ENCODE results near the gene NTNG2. TPM values are rescaled to one million over a fixed set of nuclear protein-coding genes. Genes with fewer than 3 reads are reported as not detected.

The NTNG2 gene
- total RNA-seq, 1 experiment from 2014 or later: 6.0 TPM

- Histone ChIP-seq H2AFZ (ENCODE audit: low read length) (peak overlapping the region; percentile 72), H4K20me1 (ENCODE audit: low read length) (no peaks in the 10 kb centered on the region), H3K79me2 (ENCODE audit: low read length) (no peaks in the 10 kb centered on the region), H3K9ac (ENCODE audit: low read length) (no peak overlapping the region), H3K4me1 (ENCODE audit: insufficient read depth, low read length) (peaks cover 7% of the 10 kb centered on the region), H3K36me3 (ENCODE audit: low read depth, low read length) (no peaks in the 10 kb centered on the region), H3K4me3 (ENCODE audit: low read length) (peak overlapping the region; percentile 61), H3F3A (ENCODE audit: low read length, unreplicated experiment) (no peaks in the 10 kb centered on the region), H3K27me3 (ENCODE audit: low read length) (no peaks in the 10 kb centered on the region), H3K4me2 (ENCODE audit: low read length) (peak overlapping the region; percentile 85), H3K9me3 (ENCODE audit: low read length) (no peaks in the 10 kb centered on the region), H3K9me2 (replicated peaks; ENCODE audit: low read length) (no peaks in the 10 kb centered on the region), H3K27ac (ENCODE audit: low read length) (no peak overlapping the region)
- BruUV-seq (replicated peaks): no TSS peak
- POLR2A ChIA-PET (ENCODE audit: unreplicated experiment): no interaction called here
- TF ChIP-seq EZH2 (IDR thresholded peaks at IDR 0.05; ENCODE audit: low read length, unreplicated experiment) (no peak), CTCF (conservative IDR thresholded peaks at IDR 0.05; ENCODE audit: low read depth, low read length) (no peak), EZH2phosphoT487 (IDR thresholded peaks at IDR 0.05; ENCODE audit: borderline replicate concordance, low read length) (no peak)
- CTCF ChIA-PET: no interaction called here
- DNase-seq (no peak), ATAC-seq (no peak)
- intact Hi-C loops (cut with micrococcal nuclease): no loop called here
These were observed 19.8 kb upstream of the NTNG2 start for GRCh38 chr9:132141948-132142594.

GRCh38 chr9:132142924-132143323, 18.9 kb upstream of the NTNG2 start:
- H3K4me1 ChIP-seq (ENCODE audit: insufficient read depth, low read length): peaks cover 7% of the 10 kb centered on the region
- no peak overlapping the region for H2AFZ ChIP-seq (ENCODE audit: low read length)
- H4K20me1 ChIP-seq (ENCODE audit: low read length): no peaks in the 10 kb centered on the region
- no peaks in the 10 kb centered on the region for H3K79me2 ChIP-seq (ENCODE audit: low read length)
- no peak overlapping the region for H3K4me2 ChIP-seq (ENCODE audit: low read length)
- ChIA-PET POLR2A (ENCODE audit: unreplicated experiment) (no interaction called here), CTCF (no interaction called here)
- H3K9me2 ChIP-seq (replicated peaks; ENCODE audit: low read length): no peaks in the 10 kb centered on the region
- H3K27me3 ChIP-seq (ENCODE audit: low read length): no peaks in the 10 kb centered on the region
- BruUV-seq (replicated peaks): no TSS peak
- no peak overlapping the region for H3K4me3 ChIP-seq (ENCODE audit: low read length)
- H3F3A ChIP-seq (ENCODE audit: low read length, unreplicated experiment): no peaks in the 10 kb centered on the region
- H3K36me3 ChIP-seq (ENCODE audit: low read depth, low read length): no peaks in the 10 kb centered on the region
- no peak for ATAC-seq
- H3K9me3 ChIP-seq (ENCODE audit: low read length): no peaks in the 10 kb centered on the region
- DNase-seq: peak; percentile 44
- no peak overlapping the region for H3K27ac ChIP-seq (ENCODE audit: low read length)
- intact Hi-C loops (cut with micrococcal nuclease): no loop called here
- TF ChIP-seq EZH2phosphoT487 (IDR thresholded peaks at IDR 0.05; ENCODE audit: borderline replicate concordance, low read length): no peak
- no peak for TF ChIP-seq CTCF (conservative IDR thresholded peaks at IDR 0.05; ENCODE audit: low read depth, low read length)
- no peak for TF ChIP-seq EZH2 (IDR thresholded peaks at IDR 0.05; ENCODE audit: low read length, unreplicated experiment)
- H3K9ac ChIP-seq (ENCODE audit: low read length): no peak overlapping the region

GRCh38 chr9:132143359-132143758, 18.5 kb upstream of the NTNG2 start:
- Histone ChIP-seq H3K27me3 (ENCODE audit: low read length) (no peaks in the 10 kb centered on the region), H4K20me1 (ENCODE audit: low read length) (no peaks in the 10 kb centered on the region), H3K9me3 (ENCODE audit: low read length) (no peaks in the 10 kb centered on the region), H3K4me2 (ENCODE audit: low read length) (no peak overlapping the region), H3K36me3 (ENCODE audit: low read depth, low read length) (no peaks in the 10 kb centered on the region), H3K79me2 (ENCODE audit: low read length) (no peaks in the 10 kb centered on the region), H3F3A (ENCODE audit: low read length, unreplicated experiment) (no peaks in the 10 kb centered on the region), H3K27ac (ENCODE audit: low read length) (no peak overlapping the region), H3K9me2 (replicated peaks; ENCODE audit: low read length) (no peaks in the 10 kb centered on the region), H3K4me1 (ENCODE audit: insufficient read depth, low read length) (peaks cover 7% of the 10 kb centered on the region), H3K9ac (ENCODE audit: low read length) (no peak overlapping the region), H3K4me3 (ENCODE audit: low read length) (no peak overlapping the region), H2AFZ (ENCODE audit: low read length) (no peak overlapping the region)
- intact Hi-C loops (cut with micrococcal nuclease): no loop called here
- POLR2A ChIA-PET (ENCODE audit: unreplicated experiment): no interaction called here
- no peak for TF ChIP-seq CTCF (conservative IDR thresholded peaks at IDR 0.05; ENCODE audit: low read depth, low read length)
- no peak for TF ChIP-seq EZH2phosphoT487 (IDR thresholded peaks at IDR 0.05; ENCODE audit: borderline replicate concordance, low read length)
- no peak for TF ChIP-seq EZH2 (IDR thresholded peaks at IDR 0.05; ENCODE audit: low read length, unreplicated experiment)
- DNase-seq (no peak), ATAC-seq (no peak)
- CTCF ChIA-PET: no interaction called here
- no TSS peak for BruUV-seq (replicated peaks)
